HG03521 (cell line): Measurements from ENCODE around the gene SRP14.
"Not testable (repeated sequence)": the region's sequence is repeated elsewhere in the genome, so short reads cannot be mapped to it uniquely, and the experiment has no call there.

Experiments
- ATAC-seq: cut with Tn5 transposase; IDR thresholded peaks from one replicate; pipeline ENCODE4 v1.9.1; 2021; ENCODE audit warnings: mild to moderate bottlenecking, moderate library complexity; ENCODE audit not compliant: unreplicated experiment

SRP14 gene

DNA sequence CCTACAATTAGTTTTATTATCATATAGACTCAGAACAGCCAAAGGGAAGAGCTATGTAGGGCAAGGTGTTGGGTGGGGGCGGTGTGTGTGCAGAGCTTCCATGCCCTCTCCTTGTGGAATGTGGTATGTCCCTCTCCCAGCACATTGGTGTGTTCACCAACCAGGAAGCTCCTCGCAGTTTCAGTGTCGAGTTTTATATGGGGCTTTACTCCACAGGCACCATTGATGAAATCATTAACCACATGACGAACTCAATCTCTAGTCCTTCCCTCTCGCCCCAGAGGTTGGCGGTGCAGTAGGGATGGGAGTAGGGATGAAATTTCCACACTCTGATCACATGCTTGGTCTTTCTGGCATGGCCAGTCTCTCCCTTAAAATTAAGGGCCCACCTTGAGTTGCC, 13.6 kb upstream of the SRP14 start:
- ATAC-seq, result no peak

DNA sequence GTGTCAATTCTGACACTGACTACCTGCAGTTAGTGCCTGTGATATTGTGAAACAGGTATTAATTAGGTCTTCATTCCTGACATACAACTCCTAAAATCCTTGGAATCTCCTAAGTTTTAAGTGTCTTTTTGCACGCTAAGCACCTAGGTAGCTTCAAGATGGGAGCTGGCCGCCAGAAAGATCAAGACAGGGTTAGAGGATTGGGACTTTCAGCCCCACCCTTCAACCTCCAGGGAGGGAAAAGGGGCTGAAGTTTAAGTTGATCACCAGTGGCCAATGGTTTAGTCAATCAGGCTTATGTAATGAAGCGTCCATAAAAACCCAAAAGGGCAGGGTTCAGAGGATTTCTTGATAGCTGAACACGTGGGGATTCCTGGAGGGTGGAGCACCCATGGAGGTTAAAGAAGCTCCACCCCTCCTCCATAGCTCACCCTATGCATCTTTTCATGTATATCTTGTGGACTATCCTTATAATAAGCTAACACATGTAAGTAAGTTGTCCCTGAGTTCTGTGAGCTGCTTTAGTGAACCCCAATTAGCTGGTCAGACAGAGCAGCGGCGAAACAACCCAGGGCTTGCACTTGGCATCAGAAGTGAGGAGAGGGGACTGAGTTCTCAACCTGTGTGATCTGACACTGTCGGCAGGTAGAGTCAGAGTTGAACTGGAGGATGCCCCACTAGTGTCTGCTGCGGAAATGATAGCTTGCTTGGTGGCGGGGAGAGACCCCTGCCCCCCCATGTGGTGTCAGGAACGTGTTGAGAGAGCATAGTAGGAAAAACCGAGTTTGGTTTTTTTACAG, 12.8 kb upstream of the SRP14 start:
- ATAC-seq, result no peak

DNA sequence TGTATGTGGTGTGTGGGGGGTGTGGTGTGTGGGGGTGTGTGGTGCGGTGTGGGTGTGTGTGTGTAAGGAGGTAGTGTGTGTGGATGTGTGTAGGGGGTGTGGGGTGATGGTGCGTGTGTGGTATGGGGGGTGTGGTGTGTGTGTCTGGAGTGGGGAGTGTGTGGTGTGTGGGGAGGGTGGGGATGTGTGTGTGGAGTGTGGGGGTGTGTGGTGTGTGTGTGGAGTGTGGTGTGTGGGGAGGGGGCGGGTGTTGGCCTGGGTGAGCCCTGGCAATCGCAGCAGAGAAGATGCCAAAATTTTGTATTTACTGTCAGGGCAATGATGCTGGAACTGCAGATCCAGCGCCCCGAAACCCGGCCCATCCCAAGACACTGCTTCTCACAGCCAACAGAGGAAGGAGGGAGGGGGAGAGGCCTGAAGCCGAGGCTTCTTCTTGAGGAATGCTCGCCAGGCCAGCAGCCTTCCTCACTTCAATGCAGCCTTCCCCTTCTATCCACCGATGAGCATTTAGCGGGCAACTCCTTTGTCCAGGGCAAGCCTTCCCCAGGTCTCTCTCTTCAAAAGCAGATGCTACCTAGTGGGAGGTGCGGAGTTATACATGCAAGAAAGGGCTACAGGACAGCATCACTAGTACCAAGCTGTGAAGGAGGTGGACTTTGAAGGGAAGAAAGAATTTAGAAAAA, 11.9 kb upstream of the SRP14 start:
- ATAC-seq, result no peak

DNA sequence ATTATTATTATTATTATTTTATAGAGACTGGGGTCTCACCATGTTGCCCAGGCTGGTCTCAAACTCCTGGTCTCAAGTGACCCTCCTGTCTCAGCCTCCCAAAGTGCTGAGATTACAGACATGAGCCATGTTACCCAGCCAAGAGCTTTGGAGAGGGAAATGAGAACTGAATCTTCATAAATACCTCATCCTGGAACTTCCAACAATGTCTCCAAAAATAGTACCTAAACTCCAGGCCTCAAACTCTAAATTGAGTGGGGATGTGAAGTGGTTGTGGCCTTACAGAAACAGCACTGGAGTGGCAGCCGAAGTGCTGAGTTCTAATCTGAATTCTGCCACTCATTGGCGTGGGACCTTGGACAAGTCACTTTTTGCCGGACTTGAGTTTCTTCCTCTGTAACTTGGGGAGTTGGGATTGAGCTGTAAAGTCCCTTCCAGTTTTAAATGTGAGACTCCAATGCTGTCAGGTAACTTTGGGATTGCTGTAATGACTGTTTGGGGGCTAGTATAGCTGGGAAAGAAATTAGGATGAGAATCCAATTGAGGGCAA, 10.0 kb upstream of the SRP14 start:
- ATAC-seq, result no peak

DNA sequence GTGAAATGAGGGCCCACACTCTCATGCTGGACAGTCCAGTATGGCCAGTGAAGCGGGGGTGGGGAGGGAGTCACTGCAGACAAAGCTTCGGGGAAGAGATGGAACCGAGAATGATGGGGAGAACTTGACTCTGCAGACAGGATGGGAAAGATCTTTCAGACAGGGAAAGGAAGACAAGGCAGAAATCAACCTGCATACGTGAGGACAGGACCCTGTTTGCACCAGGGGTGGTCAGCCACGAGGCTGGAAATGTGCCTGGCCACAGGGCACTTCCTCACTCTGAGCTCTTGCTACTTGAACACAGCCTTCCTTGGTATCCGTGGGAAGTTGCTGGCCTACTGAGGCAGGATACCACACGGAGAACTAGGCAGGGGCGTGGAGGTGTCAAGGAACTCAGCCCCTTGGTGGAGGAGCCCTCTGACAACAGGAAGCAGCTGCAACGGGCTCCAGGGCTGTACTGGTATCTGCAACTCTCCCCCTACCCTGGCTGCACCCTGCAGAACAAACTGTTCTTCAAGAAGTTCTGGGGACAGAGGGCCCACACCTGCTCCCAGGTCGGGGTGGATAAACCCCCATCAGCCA, 9.3 kb upstream of the SRP14 start:
- ATAC-seq, result no peak

DNA sequence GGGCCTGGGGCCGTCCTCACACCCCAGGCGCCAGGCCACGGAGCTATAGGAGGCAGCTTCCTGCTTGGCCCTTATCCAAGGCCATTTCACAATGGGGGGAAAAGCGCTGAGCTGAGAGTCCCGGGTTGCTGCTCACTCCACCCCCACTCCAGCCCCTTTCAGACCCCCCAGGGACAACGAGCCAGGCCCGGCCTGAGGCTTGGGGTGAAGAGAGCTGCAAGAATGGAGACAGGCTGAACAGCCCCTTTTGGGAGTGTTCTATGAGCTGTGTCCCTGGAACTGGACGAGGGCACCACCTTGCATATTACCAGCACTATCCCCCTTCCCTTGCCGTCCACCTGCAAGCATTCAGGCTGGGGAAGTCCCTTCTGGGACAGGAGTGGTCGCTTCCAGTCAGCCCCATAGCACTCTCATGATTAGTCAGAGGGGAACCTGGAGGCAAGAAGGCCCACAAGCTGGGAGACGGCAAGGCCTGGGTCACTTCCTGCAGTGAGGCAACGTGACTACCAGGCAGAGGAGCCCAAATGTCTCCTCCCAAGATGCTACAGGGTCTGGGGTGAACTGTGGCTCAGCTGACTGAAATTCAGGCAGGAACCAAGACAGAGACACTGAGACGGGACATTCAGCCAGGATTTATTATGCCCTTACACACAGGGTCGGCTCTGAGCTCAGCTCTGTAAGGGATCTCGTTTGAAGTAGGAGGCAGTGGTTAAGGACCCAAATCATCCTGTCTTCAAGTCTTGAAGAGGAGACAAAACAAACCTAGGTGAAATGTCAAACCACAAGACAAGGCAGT, 8.6 kb upstream of the SRP14 start:
- no peak for ATAC-seq

DNA sequence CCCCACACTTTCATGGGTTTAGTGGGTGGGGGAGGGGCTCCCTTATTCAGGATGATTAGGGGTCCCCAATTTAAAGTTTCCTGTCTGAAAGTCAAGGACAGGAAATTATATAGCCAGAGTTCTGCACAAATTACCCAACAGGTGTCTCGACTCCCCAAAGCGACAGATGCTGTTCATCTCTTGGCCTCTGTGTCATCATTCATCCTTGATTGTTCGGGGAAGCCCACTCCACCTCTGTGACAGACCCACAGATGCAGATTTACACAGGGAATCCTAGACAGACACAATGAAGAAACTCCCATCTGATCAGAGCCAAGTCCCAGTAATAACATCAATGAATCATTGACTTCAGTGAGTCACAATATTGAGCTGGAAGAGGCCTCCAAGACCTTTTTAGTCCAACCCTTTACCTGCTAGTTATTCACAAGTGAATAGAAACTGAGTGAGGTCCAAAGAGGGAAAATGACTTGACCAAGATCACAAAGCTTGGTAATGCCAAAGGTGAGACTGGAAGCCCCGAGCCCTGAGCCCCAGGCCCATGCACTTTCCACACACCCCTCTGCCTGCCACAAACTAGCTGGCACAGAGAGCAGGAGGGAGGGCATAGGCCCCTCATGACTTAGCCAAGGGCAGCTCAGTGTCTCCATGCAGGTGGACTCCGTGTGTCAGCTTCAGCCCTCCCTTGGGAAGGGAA, 7.9 kb upstream of the SRP14 start:
- ATAC-seq, result no peak

DNA sequence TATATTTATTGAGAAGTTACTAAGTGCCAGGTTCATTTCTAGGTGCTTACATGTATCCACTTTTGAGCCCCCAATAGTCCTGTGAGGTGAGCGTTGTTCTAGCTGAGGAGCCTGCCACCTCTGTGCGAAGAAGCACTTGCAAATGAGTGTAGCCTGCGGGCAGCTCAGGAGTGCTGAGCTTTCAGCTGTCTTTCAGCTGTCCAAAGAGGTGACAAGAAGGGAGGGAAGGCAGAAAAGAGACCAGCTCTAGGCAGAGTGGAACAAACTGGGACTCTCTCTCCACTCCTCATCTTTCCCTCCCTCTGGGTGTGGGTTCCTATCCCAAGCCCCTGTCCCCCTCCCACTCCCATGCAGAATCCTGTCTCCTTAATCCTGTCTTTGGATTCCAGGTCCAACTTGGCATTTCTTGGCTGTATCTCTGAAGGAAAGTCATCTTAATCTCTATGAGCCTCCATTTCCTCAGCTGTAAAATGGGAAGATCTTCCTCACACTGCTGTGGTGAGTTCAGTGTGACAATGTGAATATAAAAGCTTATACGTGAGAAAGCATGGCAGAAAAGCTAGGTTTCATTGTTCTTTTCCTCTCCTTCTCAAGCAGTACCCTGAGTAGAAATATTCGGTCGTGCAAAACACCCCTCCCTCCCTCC, 6.7 kb upstream of the SRP14 start:
- ATAC-seq, result no peak

DNA sequence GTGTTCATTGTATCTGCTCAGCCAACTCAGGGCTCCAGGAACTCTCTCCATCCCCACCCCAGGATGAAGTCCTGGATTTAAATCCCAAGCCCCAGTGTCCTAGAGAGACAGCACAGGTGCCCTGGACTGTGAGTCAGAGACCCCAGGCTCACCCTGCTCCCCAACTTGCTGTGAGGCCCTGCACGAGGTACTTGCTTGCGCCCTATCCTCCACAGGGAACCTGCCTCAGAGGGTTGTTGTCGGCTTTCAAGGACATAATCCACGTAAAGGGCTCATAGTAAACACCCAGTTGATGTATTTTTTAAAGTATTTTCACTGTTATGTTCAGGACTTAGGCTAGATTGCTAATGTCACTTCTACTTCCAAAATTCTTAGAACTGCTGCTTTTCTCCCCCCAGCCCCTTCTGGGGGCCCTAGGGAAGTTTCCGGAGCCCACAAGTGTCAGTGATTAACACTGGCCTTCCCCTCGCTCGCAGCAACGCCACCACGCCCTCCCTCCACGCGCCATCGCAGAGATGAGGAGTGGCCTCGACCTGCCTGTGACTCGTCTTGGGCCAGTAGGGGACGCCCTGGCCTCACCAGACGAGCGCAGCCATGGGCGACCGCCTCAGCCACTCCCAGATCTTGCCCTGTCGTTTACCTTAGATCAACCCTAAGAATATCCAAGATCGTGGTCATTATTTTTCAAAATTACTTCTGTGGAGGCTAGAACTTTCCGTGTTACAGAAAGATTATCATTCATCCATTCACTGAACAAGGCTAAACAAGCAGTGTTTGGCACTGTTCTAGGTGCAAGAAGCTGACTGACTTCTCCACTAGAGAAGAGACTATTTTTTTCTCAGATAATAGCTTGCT, 6.0 kb upstream of the SRP14 start:
- ATAC-seq, result peak; percentile 82

DNA sequence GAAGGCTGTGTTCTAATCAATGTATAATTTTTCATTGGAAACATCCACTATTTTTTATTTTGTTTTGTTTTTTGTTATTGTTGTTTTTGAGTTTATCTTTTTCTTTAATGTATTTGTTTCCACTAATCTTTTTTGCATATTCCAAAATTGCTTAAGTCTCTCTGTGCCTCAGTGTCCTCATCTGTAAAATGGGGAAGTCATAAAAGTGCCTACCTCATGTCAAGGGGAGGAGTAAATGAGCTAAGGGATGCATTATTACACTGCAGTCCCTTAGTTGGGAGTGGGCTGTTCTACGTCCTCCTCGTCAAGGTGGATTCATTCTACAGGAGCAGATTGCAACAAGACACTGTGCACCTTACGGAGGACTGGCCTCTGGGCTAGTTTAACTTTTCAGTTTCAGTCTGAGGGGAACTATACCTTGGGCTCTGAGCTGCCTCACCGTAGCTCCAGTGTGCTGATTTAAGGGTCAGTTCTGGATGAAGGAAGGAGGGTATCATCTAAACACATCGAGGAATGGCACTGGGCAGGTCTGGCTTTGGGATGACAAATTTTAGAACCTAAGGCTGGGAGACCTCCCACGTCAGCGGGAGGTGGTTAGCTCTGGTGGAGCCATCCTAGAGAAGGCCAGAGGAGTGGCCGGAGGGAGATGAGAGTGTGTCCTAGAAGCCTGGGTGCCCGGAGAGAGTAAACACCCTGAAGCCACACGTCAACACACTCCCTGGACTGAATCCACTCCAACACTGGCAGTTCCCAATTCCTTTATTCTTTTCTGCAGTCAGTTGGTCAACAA, 5.1 kb upstream of the SRP14 start:
- ATAC-seq, result no peak

DNA sequence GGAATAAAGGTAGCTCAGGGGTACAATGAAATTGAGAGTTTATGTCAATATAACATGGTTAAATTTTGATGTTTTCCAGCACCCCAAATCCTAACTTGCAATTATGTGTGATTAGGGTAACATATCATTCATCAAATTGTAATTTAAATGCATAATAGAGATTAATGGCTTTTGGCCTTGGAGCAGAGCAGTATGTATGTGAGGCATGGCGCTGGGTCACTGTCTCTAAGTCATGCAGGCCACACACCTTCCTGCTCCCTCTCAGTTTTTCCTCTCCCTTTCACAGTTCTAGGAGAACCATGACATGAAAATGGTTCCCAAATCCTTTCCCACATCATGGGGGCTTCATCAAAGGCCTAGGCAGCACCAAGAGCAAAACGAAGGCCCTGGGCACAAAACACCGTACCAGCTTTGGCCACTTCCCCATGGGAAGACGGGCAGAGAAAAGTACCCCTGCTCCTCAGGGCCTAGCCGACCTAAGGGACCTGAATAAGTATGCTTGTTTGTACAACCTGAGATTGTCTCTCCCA, 3.9 kb upstream of the SRP14 start:
- ATAC-seq, result no peak

DNA sequence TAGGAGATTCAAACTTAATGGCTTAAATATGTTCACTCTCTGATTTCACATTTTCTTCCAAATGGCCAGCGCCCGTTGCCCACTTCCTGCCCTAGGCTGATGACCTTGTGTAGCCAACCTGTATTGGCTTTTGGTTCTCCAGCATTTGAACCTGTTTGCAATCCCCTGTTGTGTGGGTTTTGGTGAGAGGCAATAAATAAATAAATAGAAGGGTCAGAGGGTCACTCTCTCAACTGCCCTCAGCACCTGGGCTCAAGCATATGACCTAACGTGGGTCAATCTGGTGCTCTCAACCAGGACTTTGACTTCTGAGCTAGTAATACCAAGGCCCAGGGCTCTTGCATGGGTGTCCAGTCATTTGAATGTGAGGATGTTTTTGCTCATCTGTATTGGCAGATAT, 1.8 kb upstream of the SRP14 start:
- no peak for ATAC-seq

DNA sequence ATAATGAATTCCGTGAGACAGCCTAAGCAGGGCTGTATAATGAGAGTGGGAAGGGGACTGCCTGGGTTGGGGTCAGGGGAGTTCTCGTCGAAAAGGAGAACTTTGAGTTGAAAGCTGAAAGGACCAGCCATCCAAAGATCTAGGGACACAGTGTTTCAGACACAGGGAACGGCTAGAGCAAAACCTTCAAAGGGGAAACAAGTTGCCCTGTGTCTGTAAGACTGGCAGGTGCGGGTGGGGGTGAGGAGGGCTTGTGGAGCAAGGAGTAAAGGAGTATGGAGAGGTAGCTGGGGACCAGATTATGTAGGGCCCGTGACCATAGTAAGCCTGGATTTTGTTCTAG, 1.3 kb upstream of the SRP14 start:
- ATAC-seq, result no peak

DNA sequence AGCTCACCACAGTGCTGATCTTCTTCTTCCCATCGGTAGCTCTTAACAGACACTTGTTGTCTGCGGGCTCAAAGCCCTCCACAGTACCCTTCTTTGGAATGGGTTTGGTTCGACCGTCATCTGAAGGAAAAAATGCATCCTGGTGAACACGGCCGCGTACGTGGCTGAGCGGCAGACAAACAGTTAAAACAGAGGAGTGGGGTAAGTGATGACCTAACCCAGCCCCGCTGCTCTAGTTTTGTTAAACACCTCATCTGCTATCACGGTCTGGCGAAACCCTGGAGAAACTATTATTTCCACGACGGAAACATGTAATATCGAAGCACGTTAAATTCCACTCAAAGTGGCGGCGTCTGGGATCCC, 725 bp downstream of the SRP14 start:
- no peak for ATAC-seq

DNA sequence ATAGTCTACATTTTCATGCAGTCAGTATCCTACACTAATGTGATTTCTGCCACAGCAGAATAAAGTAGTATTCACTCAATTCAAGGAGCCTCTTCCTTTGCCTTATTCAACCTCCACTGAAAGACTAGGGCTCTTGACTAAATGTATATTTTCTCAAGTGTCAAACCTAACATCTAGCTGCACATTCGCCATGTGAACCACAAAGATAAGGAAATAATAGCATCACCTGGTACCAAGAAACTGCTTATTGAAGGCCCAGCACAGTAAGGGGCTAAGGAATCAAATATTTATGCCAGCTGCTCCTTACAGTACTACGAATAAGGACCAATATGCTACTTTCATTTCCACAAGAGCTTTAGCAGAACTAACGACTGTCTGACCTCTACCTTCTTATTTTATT, 1.3 kb downstream of the SRP14 start:
- no peak for ATAC-seq

DNA sequence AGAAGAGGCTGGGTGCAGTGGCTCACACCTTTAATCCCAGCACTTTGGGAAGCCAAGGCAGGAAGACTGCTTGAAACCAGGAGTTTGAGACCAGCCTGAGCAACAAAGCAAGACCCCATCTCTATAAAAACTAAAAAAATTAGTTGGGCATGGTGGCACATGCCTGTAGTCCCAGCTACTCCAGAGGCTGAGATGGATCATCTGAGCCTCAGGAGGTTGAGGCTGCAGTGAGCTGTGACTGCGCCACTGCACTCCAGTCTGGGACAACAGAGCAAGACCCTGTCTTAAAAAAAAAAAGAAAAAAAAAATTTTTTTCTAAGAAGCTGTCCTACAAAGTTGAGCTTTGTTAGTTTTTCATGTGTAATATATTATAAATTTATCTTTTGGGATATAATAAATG, 3.8 kb downstream of the SRP14 start:
- ATAC-seq, result not testable (repeated sequence)

DNA sequence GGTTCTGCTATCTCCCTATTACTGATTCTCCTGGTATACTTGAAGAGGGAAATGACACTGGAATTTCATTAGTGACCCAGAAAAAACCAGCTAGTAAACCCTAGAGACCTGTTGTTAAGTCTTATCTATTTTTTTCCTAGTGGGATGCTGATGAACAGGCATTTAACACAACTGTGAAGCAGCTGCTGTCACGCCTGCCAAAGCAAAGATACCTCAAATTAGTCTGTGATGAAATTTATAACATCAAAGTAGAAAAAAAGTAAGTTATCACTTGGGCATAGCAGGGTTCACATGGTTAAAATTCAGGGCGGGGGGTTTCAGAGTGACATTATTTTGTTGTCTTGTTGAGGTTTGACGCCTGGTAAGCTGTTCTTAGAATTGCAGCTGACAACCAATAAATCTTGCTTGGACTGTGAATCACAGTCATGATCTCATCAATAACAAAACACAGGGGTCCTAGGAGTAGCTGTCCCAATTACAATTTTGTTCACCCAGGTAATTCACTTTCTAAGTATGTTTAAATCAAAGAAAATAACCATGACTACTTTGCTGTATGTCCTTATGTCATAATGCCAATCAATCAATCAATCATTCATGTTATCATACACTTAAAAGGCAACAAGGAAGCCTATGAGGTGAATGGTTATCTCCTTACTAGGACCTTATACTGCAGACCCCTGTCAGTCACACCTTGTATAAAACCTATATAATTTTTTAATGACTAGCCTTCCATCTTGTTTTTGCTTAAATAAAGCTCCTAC, 4.6 kb downstream of the SRP14 start:
- no peak for ATAC-seq
